HG02970 (cell line): Measurements from ENCODE around the gene CTR9.

ENCODE experiments used
- ATAC-seq: cut with Tn5 transposase; IDR thresholded peaks from one replicate; pipeline ENCODE4 v1.9.1; 2021; ENCODE audit warnings: mild to moderate bottlenecking, moderate library complexity, moderate number of reproducible peaks; ENCODE audit not compliant: unreplicated experiment, low FRiP score

CTR9 gene

GRCh38 chr11:10777806-10778205 lies 26.8 kb downstream of the CTR9 start:
- no peak for ATAC-seq

- ATAC-seq: no peak
These were observed 27.3 kb downstream of the CTR9 start for GRCh38 chr11:10778217-10778970.

GRCh38 chr11:10779086-10779485 lies 28.0 kb downstream of the CTR9 start:
- ATAC-seq: no peak

DNA sequence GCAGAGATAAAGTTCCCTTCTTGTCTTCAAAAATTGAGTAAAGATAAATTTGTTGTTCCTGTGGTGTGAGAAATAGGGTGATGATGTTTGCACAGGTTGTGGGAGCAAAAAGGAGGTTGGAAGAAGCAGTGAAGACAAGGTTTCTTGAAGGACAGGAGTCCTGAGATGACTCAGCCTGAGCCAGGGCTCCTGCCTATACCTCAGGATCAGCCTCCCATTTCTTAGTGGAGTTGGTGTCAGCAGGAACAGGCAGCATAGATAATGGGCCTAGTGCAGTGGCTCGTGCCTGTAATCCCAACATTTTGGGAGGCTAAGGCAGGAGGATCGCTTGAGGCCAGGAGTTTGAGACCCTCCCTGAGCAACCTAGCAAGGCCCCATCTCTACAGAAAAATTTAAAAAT lies 29.0 kb downstream of the CTR9 start:
- no peak for ATAC-seq

GRCh38 chr11:10784232-10785145 lies 33.4 kb downstream of the CTR9 start:
- ATAC-seq: no peak

GRCh38 chr11:10785146-10785474 lies 34.1 kb downstream of the CTR9 start:
- ATAC-seq: no peak

DNA sequence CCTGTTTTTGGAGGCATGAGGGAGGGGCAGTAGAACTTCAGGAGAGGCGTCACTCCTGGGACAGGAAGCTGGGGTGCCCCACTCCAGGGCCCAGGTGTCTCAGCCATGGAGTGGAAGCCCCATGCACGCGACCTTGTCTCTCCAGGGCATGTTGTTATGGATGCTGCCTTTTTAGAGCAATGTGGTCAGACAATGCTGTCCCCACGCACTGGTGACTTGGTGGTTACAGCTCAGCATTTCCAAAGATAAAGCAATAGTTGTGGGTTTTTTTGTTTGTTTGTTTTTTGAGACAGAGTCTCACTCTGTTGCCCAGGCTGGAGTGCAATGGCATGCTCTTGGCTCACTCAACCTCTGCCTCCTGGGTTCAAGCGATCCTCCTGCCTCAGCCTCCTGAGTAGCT lies 35.4 kb downstream of the CTR9 start:
- ATAC-seq: no peak

- peak; percentile 85 for ATAC-seq
These were observed 41.5 kb downstream of the CTR9 start for GRCh38 chr11:10792385-10793068.

DNA sequence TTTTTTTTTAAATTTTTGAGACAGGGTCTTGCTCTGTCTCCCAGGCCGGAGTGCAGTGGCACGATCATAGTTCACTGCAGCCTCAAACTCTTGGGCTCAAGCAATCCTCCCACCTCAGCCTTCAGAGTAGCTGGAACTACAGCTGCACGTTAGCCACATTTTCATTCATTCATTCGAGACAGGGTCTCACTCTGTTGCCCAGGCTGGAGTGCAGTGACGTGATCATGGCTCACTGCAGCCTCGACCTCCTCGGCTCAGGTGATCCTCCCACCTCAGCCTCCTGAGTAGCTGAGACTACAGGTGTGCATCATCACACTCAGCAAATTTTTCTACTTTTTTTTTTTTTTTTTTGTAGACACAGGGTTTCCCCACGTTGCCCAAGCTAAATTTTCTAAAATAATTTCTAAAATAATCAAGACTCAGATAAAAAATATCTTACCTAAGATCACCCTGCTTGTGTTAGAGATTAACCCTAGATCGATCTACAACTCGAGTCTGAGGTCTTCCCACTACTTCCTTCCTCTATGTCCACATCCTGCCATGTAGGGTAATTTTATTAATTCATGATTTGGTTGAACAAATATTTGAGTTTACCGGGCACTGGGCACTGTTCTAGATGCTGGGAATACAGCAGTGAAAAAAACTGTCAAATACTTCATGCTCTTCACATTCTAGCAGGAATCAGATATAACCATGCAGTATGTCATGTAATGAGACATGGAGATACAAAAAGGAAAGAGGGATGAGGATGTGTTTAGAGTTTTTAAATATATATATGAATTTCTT lies 42.6 kb downstream of the CTR9 start:
- ATAC-seq: no peak

- ATAC-seq: no peak
These were observed 45.1 kb downstream of the CTR9 start for GRCh38 chr11:10796191-10796590.

DNA sequence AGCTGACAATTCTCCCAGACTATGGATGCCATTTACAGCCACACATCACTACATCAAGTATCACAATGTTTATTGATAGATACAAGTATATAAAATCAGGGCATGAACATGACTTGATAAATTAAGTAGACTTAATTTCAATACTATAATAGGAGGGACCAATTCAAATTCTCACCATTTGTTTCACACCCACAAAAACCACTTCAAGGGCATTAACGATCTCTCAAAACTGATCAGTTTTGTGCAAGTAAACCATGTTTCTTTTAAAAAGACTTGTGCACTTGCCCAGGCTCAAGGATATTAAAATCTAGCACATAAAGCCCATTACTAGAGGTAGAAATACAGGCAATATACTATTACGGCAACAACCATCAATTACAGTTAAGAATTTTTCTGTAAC lies 46.0 kb downstream of the CTR9 start:
- ATAC-seq: no peak

GRCh38 chr11:10797531-10797930 lies 46.5 kb downstream of the CTR9 start:
- no peak for ATAC-seq

DNA sequence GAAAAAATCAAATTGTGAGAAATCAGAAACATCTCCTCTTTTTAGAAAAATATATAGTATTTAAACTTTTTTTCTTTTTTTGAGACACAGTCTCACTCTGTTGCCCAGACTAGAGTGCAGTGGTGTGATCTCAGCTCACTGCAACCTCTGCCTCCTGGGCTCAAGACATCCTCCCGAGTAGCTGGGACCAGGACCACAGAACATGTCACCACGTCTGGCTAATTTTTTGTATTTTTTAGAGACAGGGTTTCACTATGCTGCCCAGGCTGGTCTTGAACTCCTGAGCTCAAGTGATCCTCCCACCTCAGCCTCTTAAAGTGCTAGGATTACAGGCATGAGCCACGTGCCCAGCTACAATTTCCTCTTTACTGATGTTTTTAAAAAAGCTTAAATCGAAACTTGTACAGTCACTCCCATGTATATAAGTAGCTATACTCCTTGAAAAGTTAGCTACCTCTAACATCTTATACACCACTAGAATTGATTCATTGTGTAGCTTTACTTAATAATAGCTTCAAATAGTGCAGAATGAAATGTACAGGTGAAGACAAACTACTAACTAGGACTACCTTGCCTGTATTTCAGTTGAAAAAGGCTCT lies 47.4 kb downstream of the CTR9 start:
- no peak for ATAC-seq

DNA sequence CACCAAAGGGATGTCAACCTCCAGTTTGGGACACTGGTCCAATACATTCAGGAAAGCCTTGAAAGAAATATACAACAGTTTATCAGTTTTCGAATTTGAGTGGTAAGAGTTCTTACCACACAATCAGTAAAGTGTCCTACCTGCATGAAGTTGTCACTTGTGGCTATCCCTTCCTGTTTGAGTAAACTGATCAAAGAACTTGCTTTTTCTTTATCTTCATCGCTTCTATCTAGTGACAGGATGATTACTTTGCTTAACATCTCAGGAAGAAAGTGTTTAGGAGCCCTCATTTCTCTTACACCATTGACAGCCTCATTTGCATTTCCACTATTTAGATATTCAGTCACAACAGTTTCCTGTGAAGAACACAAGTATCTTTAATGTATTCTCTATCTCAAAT lies 49.2 kb downstream of the CTR9 start:
- ATAC-seq: no peak

- ATAC-seq: no peak
These were observed 52.6 kb downstream of the CTR9 start for GRCh38 chr11:10803676-10804075.

DNA sequence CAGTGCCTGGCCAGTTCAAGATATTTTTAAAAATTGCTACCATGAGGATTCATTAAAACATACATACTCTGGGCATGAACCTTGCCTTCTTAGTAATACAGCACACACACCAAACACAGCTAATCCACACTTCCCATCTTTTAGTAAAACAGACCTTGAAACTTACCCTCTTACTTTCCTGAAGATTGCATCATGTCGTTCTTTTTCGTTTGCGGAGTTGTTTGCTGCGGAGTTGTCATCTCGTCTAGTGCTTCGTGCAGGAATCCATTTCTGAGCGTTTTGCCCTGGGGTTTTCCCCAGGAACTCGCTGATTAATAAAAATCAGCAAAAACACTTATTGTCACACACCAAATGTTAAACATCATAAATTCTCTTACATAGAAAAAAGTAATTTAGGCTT lies 54.7 kb downstream of the CTR9 start:
- ATAC-seq: no peak

DNA sequence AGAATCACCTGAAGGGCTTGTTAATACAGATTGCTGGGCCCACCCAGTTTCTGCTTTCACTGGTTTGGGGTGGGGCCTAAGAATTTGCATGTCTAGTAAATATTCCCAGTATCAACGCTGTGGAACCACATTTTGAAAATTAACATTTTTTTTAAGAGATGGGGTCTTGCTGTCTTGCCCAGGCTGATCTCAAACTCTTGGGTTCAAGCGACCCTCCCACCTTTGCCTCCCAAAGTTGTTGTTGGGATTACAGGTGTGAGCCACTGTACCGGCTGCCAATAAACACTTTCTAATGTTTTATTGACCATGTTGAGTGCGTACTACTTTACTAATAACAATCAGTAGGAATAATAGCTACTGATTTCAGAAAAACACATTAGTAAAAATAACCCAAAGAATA lies 55.2 kb downstream of the CTR9 start:
- ATAC-seq: no peak

GRCh38 chr11:10807493-10808234 lies 56.6 kb downstream of the CTR9 start:
- ATAC-seq: no peak

- ATAC-seq: no peak
These were observed 57.1 kb downstream of the CTR9 start for GRCh38 chr11:10808235-10808552.
